ENCODE measurements around the gene PAM16.
A peak's percentile ranks its signal among the peaks of the same experiment; 100 is the strongest.

PAM16 gene

GRCh38 chr16:4386951-4387565, 35.9 kb upstream of the PAM16 start:
- POLR2A ChIA-PET = interaction anchor here (1.3 kb wide), 1 partner anchor 28 kb away, joined by 4 read pairs; no protein-coding TSS in a partner anchor
- H3K36me3 ChIP-seq (ENCODE audit: control insufficient read depth in 4 of 4, insufficient read depth in 4 of 4, low read length in 3 of 4) = peaks cover 16 to 78% (median 49%) of the 10 kb centered on the region in 4 experiments

DNA sequence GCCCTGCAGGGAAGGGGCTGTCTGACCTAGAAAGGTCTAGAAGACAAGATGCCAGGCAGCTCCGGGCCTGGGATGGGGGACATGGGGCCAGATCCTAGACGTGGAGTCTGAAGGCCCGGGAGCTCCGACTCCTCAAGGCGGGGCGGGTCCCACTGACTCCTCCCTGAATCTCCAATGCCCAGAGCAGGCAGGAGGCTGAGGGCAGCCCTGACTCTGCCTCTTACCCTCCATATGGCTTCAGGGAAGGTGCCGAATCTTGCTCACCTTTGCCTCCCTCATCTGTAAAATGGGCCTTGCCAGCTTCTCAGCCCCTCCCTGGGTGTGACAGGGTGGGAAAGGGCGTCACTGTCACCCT, 35.3 kb upstream of the PAM16 start:
- Histone ChIP-seq H3K27me3 (replicated peaks in 2 of 5; ENCODE audit: control insufficient read depth in 4 of 5, insufficient read depth in 5 of 5, low read length in 4 of 5) (no peaks in the 10 kb centered on the region), H3K9me3 (ENCODE audit: control extremely low read depth in 1 of 5, control insufficient read depth in 4 of 5, insufficient read depth in 2 of 5, low read depth in 1 of 5, low read length in 4 of 5) (no peaks in the 10 kb centered on the region), H3K4me3 (ENCODE audit: control insufficient read depth in 1 of 7, extremely low read depth in 1 of 7, insufficient read depth in 4 of 7, low read depth in 2 of 7, low read length in 6 of 7) (no peak overlapping the region), H3K4me1 (ENCODE audit: control extremely low read depth in 1 of 4, control insufficient read depth in 4 of 4, insufficient read depth in 4 of 4, low read length in 3 of 4) (peaks cover 0 to 4% (median 0%) of the 10 kb centered on the region in 4 experiments), H3K27ac (ENCODE audit: insufficient read depth in 1 of 2, low read depth in 1 of 2, low read length in 2 of 2, poor library complexity in 1 of 2, severe bottlenecking in 2 of 2) (no peak overlapping the region), H3K36me3 (ENCODE audit: control insufficient read depth in 4 of 4, insufficient read depth in 4 of 4, low read length in 3 of 4) (peaks cover 16 to 79% (median 50%) of the 10 kb centered on the region in 4 experiments)
- no peak for DNase-seq
- ChIA-PET POLR2A (no interaction called here), CTCF (interaction anchor here (12.2 kb wide), 1 partner anchor 16 kb away, joined by 112 read pairs; no protein-coding TSS in a partner anchor)
- 98% methylated on average over 8 of the region's 8 CpGs for WGBS (ENCODE audit: insufficient coverage)

More at GRCh38 chr16:4386951-4387565, 35.9 kb upstream of the PAM16 start:
- CTCF ChIA-PET = interaction anchor here (12.2 kb wide), 1 partner anchor 15 kb away, joined by 112 read pairs; no protein-coding TSS in a partner anchor
- no peak for DNase-seq
- WGBS (ENCODE audit: insufficient coverage) = 100% methylated on average over 8 of the region's 10 CpGs
- peaks cover 0 to 4% (median 0%) of the 10 kb centered on the region in 4 experiments for H3K4me1 ChIP-seq (ENCODE audit: control extremely low read depth in 1 of 4, control insufficient read depth in 4 of 4, insufficient read depth in 4 of 4, low read length in 3 of 4)
- no peak overlapping the region for H3K27ac ChIP-seq (ENCODE audit: insufficient read depth in 1 of 2, low read depth in 1 of 2, low read length in 2 of 2, poor library complexity in 1 of 2, severe bottlenecking in 2 of 2)
- H3K4me3 ChIP-seq (ENCODE audit: control insufficient read depth in 1 of 7, extremely low read depth in 1 of 7, insufficient read depth in 4 of 7, low read depth in 2 of 7, low read length in 6 of 7) = no peak overlapping the region
- H3K27me3 ChIP-seq (replicated peaks in 2 of 5; ENCODE audit: control insufficient read depth in 4 of 5, insufficient read depth in 5 of 5, low read length in 4 of 5) = no peaks in the 10 kb centered on the region
- H3K9me3 ChIP-seq (ENCODE audit: control extremely low read depth in 1 of 5, control insufficient read depth in 4 of 5, insufficient read depth in 2 of 5, low read depth in 1 of 5, low read length in 4 of 5) = no peaks in the 10 kb centered on the region

DNA sequence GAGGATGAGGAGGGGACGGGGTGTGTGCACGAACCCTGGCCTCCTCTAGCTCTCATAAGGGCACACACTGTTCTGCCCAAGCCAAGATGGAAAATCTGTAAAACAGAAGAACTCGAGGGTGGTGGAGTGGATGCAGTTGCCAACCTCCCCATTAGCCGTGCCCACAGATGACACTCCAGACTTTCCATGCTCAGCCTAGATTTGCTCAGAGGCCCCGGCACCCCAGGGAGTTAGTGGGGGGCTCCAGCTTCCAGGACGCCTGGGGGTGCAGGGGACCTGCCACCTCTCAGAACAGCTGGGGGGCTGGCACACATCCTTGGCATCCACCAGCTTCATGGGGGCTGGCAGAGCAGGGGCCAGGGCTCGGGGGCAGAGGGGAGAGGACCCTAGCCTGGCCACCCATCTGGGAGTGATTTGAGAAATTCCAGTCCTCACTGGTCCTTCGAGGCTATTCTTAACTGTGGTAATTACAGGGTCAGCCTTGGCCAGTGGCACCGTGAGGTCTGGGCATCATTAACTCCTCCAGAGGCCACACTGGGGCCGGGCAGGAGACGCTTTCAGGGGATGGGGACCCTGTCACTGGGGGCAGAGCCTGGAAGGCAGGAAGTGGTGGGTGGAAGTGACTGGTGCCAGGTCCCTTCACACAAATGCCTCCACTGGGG, 34.8 kb upstream of the PAM16 start:
- 88% methylated on average over 6 of the region's 11 CpGs for WGBS (ENCODE audit: insufficient coverage)
- ChIA-PET POLR2A (no interaction called here), CTCF (interaction anchor here (1.5 to 12.2 kb wide), 2 partner anchors 8 to 16 kb away, joined by 4 to 112 read pairs; no protein-coding TSS in a partner anchor)
- Histone ChIP-seq H3K27ac (ENCODE audit: insufficient read depth in 1 of 2, low read depth in 1 of 2, low read length in 2 of 2, poor library complexity in 1 of 2, severe bottlenecking in 2 of 2) (no peak overlapping the region), H3K4me3 (ENCODE audit: control insufficient read depth in 1 of 7, extremely low read depth in 1 of 7, insufficient read depth in 4 of 7, low read depth in 2 of 7, low read length in 6 of 7) (no peak overlapping the region), H3K9me3 (ENCODE audit: control extremely low read depth in 1 of 5, control insufficient read depth in 4 of 5, insufficient read depth in 2 of 5, low read depth in 1 of 5, low read length in 4 of 5) (no peaks in the 10 kb centered on the region), H3K36me3 (ENCODE audit: control insufficient read depth in 4 of 4, insufficient read depth in 4 of 4, low read length in 3 of 4) (peaks cover 16 to 83% (median 54%) of the 10 kb centered on the region in 4 experiments), H3K4me1 (ENCODE audit: control extremely low read depth in 1 of 4, control insufficient read depth in 4 of 4, insufficient read depth in 4 of 4, low read length in 3 of 4) (peaks cover 0 to 4% (median 0%) of the 10 kb centered on the region in 4 experiments), H3K27me3 (replicated peaks in 2 of 5; ENCODE audit: control insufficient read depth in 4 of 5, insufficient read depth in 5 of 5, low read length in 4 of 5) (no peaks in the 10 kb centered on the region)
- no peak for DNase-seq

DNA sequence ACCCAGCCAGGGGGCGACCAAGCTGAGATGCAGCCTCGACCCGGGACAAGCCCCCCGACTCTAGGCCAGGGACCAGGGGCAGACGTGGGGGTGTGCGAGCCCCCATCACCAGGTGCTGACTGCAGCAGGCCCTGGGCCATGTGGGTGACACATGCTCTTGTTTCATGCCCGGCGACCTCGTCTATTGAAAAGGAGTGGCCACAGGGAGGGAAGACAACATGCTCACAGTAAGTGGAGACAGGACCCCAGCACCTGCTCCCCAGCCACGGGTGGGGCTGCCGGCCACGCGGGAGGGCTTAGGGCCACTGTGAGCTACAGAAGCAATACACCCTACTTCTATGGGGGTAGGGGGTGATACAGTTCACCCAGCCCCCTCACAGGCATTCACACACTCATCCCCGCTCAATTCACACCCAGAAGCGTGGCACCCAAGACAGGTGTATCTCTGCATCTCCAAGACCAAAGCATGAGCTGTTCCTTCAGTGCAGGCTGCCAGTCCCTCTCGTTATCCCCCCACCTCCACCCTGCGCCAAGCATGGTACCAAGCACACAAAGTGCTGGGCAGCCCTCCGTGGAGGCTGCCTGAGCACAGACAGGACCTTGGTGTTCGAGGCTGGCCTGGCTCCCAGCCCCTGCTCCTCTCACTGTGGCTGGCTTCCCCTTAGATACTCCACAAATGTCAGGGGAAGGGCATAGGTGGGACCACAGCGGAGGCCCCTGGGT, 34.1 kb upstream of the PAM16 start:
- Histone ChIP-seq H3K27ac (ENCODE audit: insufficient read depth in 1 of 2, low read depth in 1 of 2, low read length in 2 of 2, poor library complexity in 1 of 2, severe bottlenecking in 2 of 2) (no peak overlapping the region), H3K36me3 (ENCODE audit: control insufficient read depth in 4 of 4, insufficient read depth in 4 of 4, low read length in 3 of 4) (peaks cover 13 to 81% (median 53%) of the 10 kb centered on the region in 4 experiments), H3K27me3 (replicated peaks in 2 of 5; ENCODE audit: control insufficient read depth in 4 of 5, insufficient read depth in 5 of 5, low read length in 4 of 5) (no peaks in the 10 kb centered on the region), H3K9me3 (ENCODE audit: control extremely low read depth in 1 of 5, control insufficient read depth in 4 of 5, insufficient read depth in 2 of 5, low read depth in 1 of 5, low read length in 4 of 5) (no peaks in the 10 kb centered on the region), H3K4me1 (ENCODE audit: control extremely low read depth in 1 of 4, control insufficient read depth in 4 of 4, insufficient read depth in 4 of 4, low read length in 3 of 4) (peaks cover 0 to 4% (median 0%) of the 10 kb centered on the region in 4 experiments), H3K4me3 (ENCODE audit: control insufficient read depth in 1 of 7, extremely low read depth in 1 of 7, insufficient read depth in 4 of 7, low read depth in 2 of 7, low read length in 6 of 7) (no peak overlapping the region)
- DNase-seq = no peak
- POLR2A ChIA-PET = no interaction called here
- CTCF ChIA-PET = interaction anchor here (1.5 to 12.2 kb wide), 2 partner anchors 9 to 17 kb away, joined by 4 to 112 read pairs; no protein-coding TSS in a partner anchor
- 91% methylated on average over 14 of the region's 20 CpGs for WGBS (ENCODE audit: insufficient coverage)

GRCh38 chr16:4384509-4384942, 33.4 kb upstream of the PAM16 start:
- POLR2A ChIA-PET = no interaction called here
- 66% methylated on average over 13 of the region's 20 CpGs for WGBS (ENCODE audit: insufficient coverage)
- Histone ChIP-seq H3K4me1 (ENCODE audit: control extremely low read depth in 1 of 4, control insufficient read depth in 4 of 4, insufficient read depth in 4 of 4, low read length in 3 of 4) (peaks cover 0 to 4% (median 0%) of the 10 kb centered on the region in 4 experiments), H3K36me3 (ENCODE audit: control insufficient read depth in 4 of 4, insufficient read depth in 4 of 4, low read length in 3 of 4) (peaks cover 9 to 74% (median 49%) of the 10 kb centered on the region in 4 experiments), H3K27me3 (replicated peaks in 2 of 5; ENCODE audit: control insufficient read depth in 4 of 5, insufficient read depth in 5 of 5, low read length in 4 of 5) (no peaks in the 10 kb centered on the region), H3K9me3 (ENCODE audit: control extremely low read depth in 1 of 5, control insufficient read depth in 4 of 5, insufficient read depth in 2 of 5, low read depth in 1 of 5, low read length in 4 of 5) (no peaks in the 10 kb centered on the region), H3K27ac (ENCODE audit: insufficient read depth in 1 of 2, low read depth in 1 of 2, low read length in 2 of 2, poor library complexity in 1 of 2, severe bottlenecking in 2 of 2) (no peak overlapping the region), H3K4me3 (ENCODE audit: control insufficient read depth in 1 of 7, extremely low read depth in 1 of 7, insufficient read depth in 4 of 7, low read depth in 2 of 7, low read length in 6 of 7) (no peak overlapping the region)
- CTCF ChIA-PET = interaction anchor here (1.5 to 12.2 kb wide), 2 partner anchors 10 to 18 kb away, joined by 4 to 112 read pairs; no protein-coding TSS in a partner anchor
- peak in 1 of 3 donors; percentile 23 for DNase-seq

GRCh38 chr16:4383591-4384444, 32.7 kb upstream of the PAM16 start:
- no peak for DNase-seq
- H3K4me1 ChIP-seq (ENCODE audit: control extremely low read depth in 1 of 4, control insufficient read depth in 4 of 4, insufficient read depth in 4 of 4, low read length in 3 of 4) = peaks cover 0 to 4% (median 0%) of the 10 kb centered on the region in 4 experiments
- H3K27ac ChIP-seq (ENCODE audit: insufficient read depth in 1 of 2, low read depth in 1 of 2, low read length in 2 of 2, poor library complexity in 1 of 2, severe bottlenecking in 2 of 2) = no peak overlapping the region
- no peaks in the 10 kb centered on the region for H3K9me3 ChIP-seq (ENCODE audit: control extremely low read depth in 1 of 5, control insufficient read depth in 4 of 5, insufficient read depth in 2 of 5, low read depth in 1 of 5, low read length in 4 of 5)
- no peak overlapping the region for H3K4me3 ChIP-seq (ENCODE audit: control insufficient read depth in 1 of 7, extremely low read depth in 1 of 7, insufficient read depth in 4 of 7, low read depth in 2 of 7, low read length in 6 of 7)
- H3K27me3 ChIP-seq (replicated peaks in 2 of 5; ENCODE audit: control insufficient read depth in 4 of 5, insufficient read depth in 5 of 5, low read length in 4 of 5) = no peaks in the 10 kb centered on the region
- ChIA-PET POLR2A (no interaction called here), CTCF (interaction anchor here (12.2 kb wide), 1 partner anchor 18 kb away, joined by 112 read pairs; no protein-coding TSS in a partner anchor)
- H3K36me3 ChIP-seq (ENCODE audit: control insufficient read depth in 4 of 4, insufficient read depth in 4 of 4, low read length in 3 of 4) = peaks cover 5 to 71% (median 45%) of the 10 kb centered on the region in 4 experiments
- WGBS (ENCODE audit: insufficient coverage) = 96% methylated on average over 11 of the region's 12 CpGs
